SU-DHL-6 (cell line): ENCODE data around the gene ZNF23.

Experiments
- EZH2phosphoT487 ChIP-seq: fragments of 200-600 bp; sonication (generic), shearing (Covaris generic); conservative IDR thresholded peaks from 2 replicates; pipeline ENCODE4 v1.6.1; 2018; ENCODE audit warnings: mild to moderate bottlenecking, antibody characterized with exemption, low read length, moderate library complexity, mixed read lengths
- TF ChIP-seq, protein P1 (sequence below): fragments of 200-600 bp; sonication (generic); IDR thresholded peaks from one replicate; pipeline ENCODE4 v1.5.1; 2017; ENCODE audit warnings: antibody characterized with exemption, mild to moderate bottlenecking, low read length, moderate library complexity; ENCODE audit not compliant: insufficient read depth, poor library complexity, severe bottlenecking

DNA sequence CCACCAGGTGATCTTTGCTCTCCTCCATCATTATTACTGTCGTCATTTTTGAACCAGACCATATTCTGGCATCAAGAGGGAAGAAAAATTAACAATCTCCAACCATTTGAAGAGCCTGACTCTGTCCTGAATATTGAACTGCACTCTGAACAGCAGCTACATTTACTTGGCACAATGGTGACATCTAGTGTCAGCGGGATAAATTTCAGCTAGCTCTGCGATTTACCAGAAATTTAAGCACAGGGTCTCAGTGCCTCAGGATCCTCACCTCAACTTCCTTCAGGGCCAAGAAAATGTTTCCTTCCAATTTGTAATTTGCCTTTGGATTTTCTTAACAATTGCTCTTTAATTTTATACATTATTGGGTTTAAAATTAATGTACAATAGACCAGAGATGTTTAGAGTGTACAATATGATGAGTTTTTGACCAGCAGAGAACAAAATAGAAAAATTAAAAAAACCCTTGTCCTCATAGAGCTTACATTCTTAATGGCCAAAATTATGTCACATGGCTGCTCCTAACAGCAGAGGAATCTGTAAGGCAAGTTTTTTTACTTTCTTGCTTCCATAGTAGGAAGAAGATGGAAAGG lies 37.8 kb upstream of the ZNF23 start:
- TF ChIP-seq, protein P1, sequence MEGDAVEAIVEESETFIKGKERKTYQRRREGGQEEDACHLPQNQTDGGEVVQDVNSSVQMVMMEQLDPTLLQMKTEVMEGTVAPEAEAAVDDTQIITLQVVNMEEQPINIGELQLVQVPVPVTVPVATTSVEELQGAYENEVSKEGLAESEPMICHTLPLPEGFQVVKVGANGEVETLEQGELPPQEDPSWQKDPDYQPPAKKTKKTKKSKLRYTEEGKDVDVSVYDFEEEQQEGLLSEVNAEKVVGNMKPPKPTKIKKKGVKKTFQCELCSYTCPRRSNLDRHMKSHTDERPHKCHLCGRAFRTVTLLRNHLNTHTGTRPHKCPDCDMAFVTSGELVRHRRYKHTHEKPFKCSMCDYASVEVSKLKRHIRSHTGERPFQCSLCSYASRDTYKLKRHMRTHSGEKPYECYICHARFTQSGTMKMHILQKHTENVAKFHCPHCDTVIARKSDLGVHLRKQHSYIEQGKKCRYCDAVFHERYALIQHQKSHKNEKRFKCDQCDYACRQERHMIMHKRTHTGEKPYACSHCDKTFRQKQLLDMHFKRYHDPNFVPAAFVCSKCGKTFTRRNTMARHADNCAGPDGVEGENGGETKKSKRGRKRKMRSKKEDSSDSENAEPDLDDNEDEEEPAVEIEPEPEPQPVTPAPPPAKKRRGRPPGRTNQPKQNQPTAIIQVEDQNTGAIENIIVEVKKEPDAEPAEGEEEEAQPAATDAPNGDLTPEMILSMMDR: peak; percentile 56
- TF ChIP-seq EZH2phosphoT487: no peak
